Measurements from ENCODE around the gene RIOK1.

The RIOK1 gene

GRCh38 chr6:7409740-7410139, 20.1 kb downstream of the RIOK1 start:
- no peak for DNase-seq (ENCODE audit: low read depth)

GRCh38 chr6:7410851-7411250, 21.2 kb downstream of the RIOK1 start:
- no peak for DNase-seq (ENCODE audit: low read depth)

GRCh38 chr6:7411328-7411727, 21.7 kb downstream of the RIOK1 start:
- DNase-seq (ENCODE audit: low read depth): no peak

- no peak for DNase-seq (ENCODE audit: low read depth)
Measured at GRCh38 chr6:7413151-7413823, 23.7 kb downstream of the RIOK1 start.

- DNase-seq (ENCODE audit: low read depth): peak; percentile 67
Measured at GRCh38 chr6:7414811-7415210, 25.2 kb downstream of the RIOK1 start.

- DNase-seq (ENCODE audit: low read depth): no peak
Measured at GRCh38 chr6:7417684-7418083, 28.1 kb downstream of the RIOK1 start.

- no peak for DNase-seq (ENCODE audit: low read depth)
Measured at GRCh38 chr6:7418238-7418905, 28.8 kb downstream of the RIOK1 start.

GRCh38 chr6:7419065-7419464, 29.5 kb downstream of the RIOK1 start:
- DNase-seq (ENCODE audit: low read depth): no peak

GRCh38 chr6:7421066-7421465, 31.5 kb downstream of the RIOK1 start:
- no peak for DNase-seq (ENCODE audit: low read depth)

- DNase-seq (ENCODE audit: low read depth): no peak
Measured at GRCh38 chr6:7424058-7424457, 34.5 kb downstream of the RIOK1 start.

GRCh38 chr6:7424967-7425807, 35.6 kb downstream of the RIOK1 start:
- DNase-seq (ENCODE audit: low read depth): no peak

- no peak for DNase-seq (ENCODE audit: low read depth)
Measured at GRCh38 chr6:7425808-7426190, 36.2 kb downstream of the RIOK1 start.

- DNase-seq (ENCODE audit: low read depth): no peak
Measured at GRCh38 chr6:7426447-7427169, 37.0 kb downstream of the RIOK1 start.

- DNase-seq (ENCODE audit: low read depth): no peak
Measured at GRCh38 chr6:7431313-7431673, 41.7 kb downstream of the RIOK1 start.

GRCh38 chr6:7431674-7432390, 42.2 kb downstream of the RIOK1 start:
- DNase-seq (ENCODE audit: low read depth): no peak

- no peak for DNase-seq (ENCODE audit: low read depth)
Measured at GRCh38 chr6:7432391-7433120, 42.9 kb downstream of the RIOK1 start.

GRCh38 chr6:7433121-7433617, 43.6 kb downstream of the RIOK1 start:
- no peak for DNase-seq (ENCODE audit: low read depth)

- no peak for DNase-seq (ENCODE audit: low read depth)
Measured at GRCh38 chr6:7434672-7435071, 45.1 kb downstream of the RIOK1 start.

- DNase-seq (ENCODE audit: low read depth): no peak
Measured at GRCh38 chr6:7438011-7438410, 48.4 kb downstream of the RIOK1 start.

GRCh38 chr6:7439228-7439627, 49.6 kb downstream of the RIOK1 start:
- DNase-seq (ENCODE audit: low read depth): no peak

- no peak for DNase-seq (ENCODE audit: low read depth)
Measured at GRCh38 chr6:7440476-7440875, 50.9 kb downstream of the RIOK1 start.

All from HS-5 (cell line).